GM12878 (cell line): ENCODE measurements around the gene SVIL. TPM values are rescaled to one million over a fixed set of nuclear protein-coding genes. Genes with fewer than 3 reads are reported as not detected.

ENCODE experiments used
- ATAC-seq: fragments of 200-7000 bp; cut with Tn5 transposase; 3 replicates; pipeline ENCODE4 v1.9.1; 2020; ENCODE audit warnings: mild to moderate bottlenecking, moderate library complexity
- BruUV-seq: library from RNA; stranded (reverse); fragments of 400-500 nt; replicated peaks from 2 replicates; lab custom pipeline; 2021; lab: Mats Ljungman, UMichigan
- CTCF ChIA-PET: fragments of 300-600 bp; sonication (Branson Sonifier 250); formaldehyde crosslinking; extraction: SDS; loops from one replicate; lab custom pipeline; 2021; ENCODE audit warnings: inconsistent platforms; lab: Yijun Ruan, JAX
- POLR2A ChIA-PET: fragments of 350-600 bp; formaldehyde crosslinking; extraction: SDS; loops from one replicate; lab custom pipeline; 2021; ENCODE audit warnings: inconsistent platforms; lab: Charles Lee
- RAD21 ChIA-PET: fragments of 300-600 bp; sonication (Branson Sonifier 250); formaldehyde crosslinking; loops from one replicate; lab custom pipeline; 2023; ENCODE audit warnings: antibody characterized with exemption; ENCODE audit not compliant: unreplicated experiment; lab: Charles Lee
- SMC1A ChIA-PET: fragments of 300-600 bp; sonication (Branson Sonifier 250); formaldehyde crosslinking; loops from one replicate; lab custom pipeline; 2023; ENCODE audit not compliant: unreplicated experiment, uncharacterized antibody; lab: Charles Lee
- DNase-seq: peaks from one replicate; pipeline ENCODE4 v3.0.0-alpha.2; 2011; ENCODE audit warnings: low read depth, low spot score
- FAIRE-seq: peaks from 3 replicates; lab custom pipeline; 2011; peaks lifted over from hg19 to GRCh38; lab: Jason Lieb, UNC
- H2AFZ ChIP-seq: 2 replicates; pipeline ENCODE4 v1.6.0; 2011; ENCODE audit warnings: low read depth, low read length, control low read depth; ENCODE audit not compliant: control insufficient read depth
- H3K27ac ChIP-seq: 2 replicates; pipeline ENCODE4 v1.5.1; 2011; ENCODE audit warnings: control low read depth; ENCODE audit not compliant: control insufficient read depth, insufficient read depth
- H3K27me3 ChIP-seq, 2 experiments: replicated peaks in 1 of 2; 2 replicates each; pipeline versions ENCODE4 v1.6.0 to v1.6.1; 2011; ENCODE audit warnings: low read length in 1 of 2; ENCODE audit not compliant: control insufficient read depth in 2 of 2, insufficient read depth in 2 of 2
- H3K36me3 ChIP-seq, 2 experiments: 2 replicates each; pipeline ENCODE4 v1.5.1; 2011; ENCODE audit warnings: low read length in 1 of 2; ENCODE audit not compliant: control insufficient read depth in 2 of 2, insufficient read depth in 2 of 2
- H3K4me1 ChIP-seq: 2 replicates; pipeline ENCODE4 v1.6.1; 2011; ENCODE audit warnings: mild to moderate bottlenecking, low read length, moderate library complexity, mixed read lengths; ENCODE audit not compliant: control insufficient read depth, insufficient read depth
- H3K4me2 ChIP-seq: 2 replicates; pipeline ENCODE4 v1.6.0; 2011; ENCODE audit warnings: control low read depth; ENCODE audit not compliant: control insufficient read depth, insufficient read depth
- H3K4me3 ChIP-seq: fragments of 200-600 bp; sonication (generic); 2 replicates; pipeline ENCODE4 v1.5.1; 2016
- H3K79me2 ChIP-seq: 2 replicates; pipeline ENCODE4 v1.6.0; 2011; ENCODE audit warnings: low read length; ENCODE audit not compliant: control insufficient read depth, insufficient read depth
- H3K9ac ChIP-seq: 2 replicates; pipeline ENCODE4 v1.8.0; 2011; ENCODE audit warnings: low read length, control low read depth, mixed read lengths; ENCODE audit not compliant: control insufficient read depth, insufficient read depth
- H3K9me3 ChIP-seq: replicated peaks from 3 replicates; pipeline ENCODE4 v1.5.1; 2011; ENCODE audit warnings: mild to moderate bottlenecking, low read length; ENCODE audit not compliant: control insufficient read depth, insufficient read depth
- H4K20me1 ChIP-seq: 2 replicates; pipeline ENCODE4 v1.6.0; 2011; ENCODE audit not compliant: control insufficient read depth, insufficient read depth
- CUX1 ChIP-seq: IDR thresholded peaks from 2 replicates; pipeline ENCODE4 v1.6.1; 2012; ENCODE audit warnings: improper control_type of control experiment, low read depth, low read length; ENCODE audit not compliant: insufficient replicate concordance
- NFXL1 ChIP-seq: fragments of 450-650 bp; IDR thresholded peaks from 2 replicates; pipeline ENCODE4 v1.6.1; 2017; ENCODE audit warnings: antibody characterized with exemption, mild to moderate bottlenecking, borderline replicate concordance
- WGBS: methylation state at CpG from one replicate; pipeline ENCODE4 v1.1.6; 2016; ENCODE audit warnings: low lambda C conversion rate; ENCODE audit not compliant: insufficient replicate concordance, insufficient coverage; ENCODE audit errors: missing lambda C conversion rate; 5-methylcytosine and 5-hydroxymethylcytosine counted together
- in situ Hi-C: fragments of 300-500 bp; cut with MboI; formaldehyde crosslinking; loops from 9 replicates; pipeline ENCODE4 v1.14.3; 2018; ENCODE audit warnings: mixed read lengths
- intact Hi-C: fragments of 100-400 bp; cut with micrococcal nuclease; formaldehyde crosslinking; loops from one replicate; pipeline ENCODE4 v1.14.2; 2022; ENCODE audit not compliant: unreplicated experiment
- polyA plus RNA-seq, 11 experiments: library from polyadenylated mRNA; depleted of rRNA in 4 of 11; unstranded in 6 of 11; stranded (reverse) in 5 of 11; fragments of >200 nt; fragmentation: Nextera tagmentation in 4 of 11; fragmentation: Illumina TruSeq in 1 of 11; extraction: Ambion mirVana in 4 of 11; extraction: Trizol in 1 of 11; gene quantifications; 1 replicate in 1 of 11; 2 replicates in 10 of 11; pipeline versions ENCODE4 v1.2.1 to v1.2.3, GENCODE V29; 2011 to 2016; ENCODE audit warnings: inconsistent platforms in 2 of 11, missing spikeins in 2 of 11, low read depth in 1 of 11
- total RNA-seq, 4 experiments: library from RNA; depleted of rRNA in 3 of 4; stranded (reverse); fragments of >200 nt in 3 of 4; fragmentation: Illumina TruSeq in 1 of 4; extraction: Trizol in 1 of 4; gene quantifications; 2 replicates each; pipeline versions ENCODE4 v1.2.1 to v1.2.3, GENCODE V29; 2013 to 2021

SVIL gene
- total and polyA plus RNA-seq, 10 of the 15 experiments (the other 5 are each of a cell fraction or from before 2014, with no cell fraction given), result 0.22 to 1.9 (median 0.87) TPM

GRCh38 chr10:29656451-29656992 is 21.8 kb upstream of the SVIL start:
- H4K20me1 ChIP-seq, result no peaks in the 10 kb centered on the region
- H3K9me3 ChIP-seq, result peaks cover 10% of the 10 kb centered on the region; the same call in 2 of the 3 replicates
- H3K4me2 ChIP-seq, result no peak overlapping the region
- 14% methylated on average over 2 of the region's 2 CpGs for WGBS
- 0 out of 2 replicates have a peak, but pooled peaks have one; percentile 42 for TF ChIP-seq NFXL1
- TF ChIP-seq CUX1, result no peak
- no TSS peak for BruUV-seq
- H3K36me3 ChIP-seq, result peaks cover 0 to 2% of the 10 kb centered on the region in 2 experiments; a peak in 2 of 4 replicates
- RAD21 ChIA-PET, result no interaction called here
- no peak overlapping the region for H3K4me3 ChIP-seq
- in situ Hi-C loops (no loop called here), intact Hi-C loops (no loop called here)
- no peak overlapping the region for H2AFZ ChIP-seq
- FAIRE-seq (no peak), ATAC-seq (no peak), DNase-seq (no peak)
- CTCF ChIA-PET, result interaction anchor here (1.1 to 1.6 kb wide), 3 partner anchors 7 to 27 kb away, joined by 3 to 6 read pairs (median 3); no protein-coding TSS in a partner anchor
- no peaks in the 10 kb centered on the region for H3K79me2 ChIP-seq
- no peak overlapping the region for H3K27ac ChIP-seq
- POLR2A ChIA-PET, result interaction anchor here (0.7 to 0.9 kb wide), 3 partner anchors 28 to 44 kb away, joined by 3 to 5 read pairs (median 5); no protein-coding TSS in a partner anchor
- no peaks in the 10 kb centered on the region for H3K4me1 ChIP-seq
- no peak overlapping the region for H3K9ac ChIP-seq
- H3K27me3 ChIP-seq, result no peaks in the 10 kb centered on the region
- SMC1A ChIA-PET, result interaction anchor here (0.7 to 3.5 kb wide), 6 partner anchors 10 to 26 kb away, joined by 3 to 18 read pairs (median 4); partner anchors contain the start of gene SVIL
